ENCODE measurements around the gene CLK2. TPM values are rescaled to one million over a fixed set of nuclear protein-coding genes. Genes with fewer than 3 reads are reported as not detected.

Gene CLK2
- total and polyA plus RNA-seq, 9 of the 15 experiments (the other 6 are each of a cell fraction or from before 2014, with no cell fraction given), result 13.5 to 81.4 (median 39.6) TPM

GRCh38 chr1:155226188-155226909 lies 47.0 kb downstream of the CLK2 start (continued):
- TF ChIP-seq ZNF668 (CRISPR knock-in tag; IDR thresholded peaks at IDR 0.05) (no peak), PHTF2 (CRISPR knock-in tag; IDR thresholded peaks at IDR 0.05) (no peak), TGIF2 (CRISPR knock-in tag; IDR thresholded peaks at IDR 0.05) (no peak), KAT2B (IDR thresholded peaks at IDR 0.05; ENCODE audit: low read depth, low read length) (no peak), ZNF639 (CRISPR knock-in tag; conservative IDR thresholded peaks at IDR 0.05 in 1 of 2, IDR thresholded peaks at IDR 0.05 in 1 of 2) (no peak), KLF16 (IDR thresholded peaks at IDR 0.05) (no peak), MNT (conservative IDR thresholded peaks at IDR 0.05) (no peak), CHD7 (IDR thresholded peaks at IDR 0.05; ENCODE audit: low read depth, low read length) (no peak), RBBP5 (IDR thresholded peaks at IDR 0.05; ENCODE audit: borderline replicate concordance, insufficient read depth, low read length, poor library complexity, severe bottlenecking) (no peak), SPI1 (IDR thresholded peaks at IDR 0.05; ENCODE audit: borderline replicate concordance, low read depth, low read length) (peak; percentile 42; the same call in 1 of the 2 replicates)
